ENCODE results near the gene CABLES2. TPM values are rescaled to one million over a fixed set of nuclear protein-coding genes. Genes with fewer than 3 reads are reported as not detected.

CABLES2 gene
- total and polyA plus RNA-seq, 12 donors = 1.5 to 5.6 (median 3.7) TPM

- Histone ChIP-seq H3K4me1 (replicated peaks in 1 of 2) (peaks cover 24 to 25% of the 10 kb centered on the region in 2 donors), H3K4me3 (no peak overlapping the region), H3K9me3 (replicated peaks in 1 of 3) (no peaks in the 10 kb centered on the region), H3K36me3 (replicated peaks in 1 of 2) (no peaks in the 10 kb centered on the region), H3K27ac (no peak overlapping the region), H3K27me3 (no peaks in the 10 kb centered on the region)
- intact Hi-C loops (cut with DNase I) = loop anchor here in 1 of 2 donors (5.0 kb wide), 1 partner anchor 81 kb away; no protein-coding TSS in a partner anchor
- TF ChIP-seq CTCF (IDR thresholded peaks at IDR 0.05) (no peak), POLR2A (IDR thresholded peaks at IDR 0.05) (no peak)
- no peak for DNase-seq
- 71 to 100% (median 90%) methylated on average over 2 to 19 of the region's 19 CpGs for WGBS, 4 donors
These were observed 3.8 kb upstream of the CABLES2 start for GRCh38 chr20:62410746-62411478.

GRCh38 chr20:62409931-62410745 is 3.1 kb upstream of the CABLES2 start:
- H3K4me1 ChIP-seq (replicated peaks in 1 of 2) = peaks cover 26 to 31% of the 10 kb centered on the region in 2 donors
- no peaks in the 10 kb centered on the region for H3K9me3 ChIP-seq (replicated peaks in 1 of 3)
- TF ChIP-seq CTCF (IDR thresholded peaks at IDR 0.05) (peak in 5 of 6 experiments; percentile 21 to 41 (median 39)), POLR2A (IDR thresholded peaks at IDR 0.05) (no peak)
- intact Hi-C loops (cut with DNase I) = loop anchor here in 1 of 2 donors (5.0 kb wide), 1 partner anchor 82 kb away; no protein-coding TSS in a partner anchor
- 13 to 14% (median 14%) methylated on average over 8 to 30 of the region's 30 CpGs; no CpG with 5 or more reads in 1 of the 4 donors for WGBS, 4 donors
- no peaks in the 10 kb centered on the region for H3K36me3 ChIP-seq (replicated peaks in 1 of 2)
- peak; percentile 87 to 94 (median 92) for DNase-seq
- no peaks in the 10 kb centered on the region for H3K27me3 ChIP-seq
- no peak overlapping the region for H3K27ac ChIP-seq
- no peak overlapping the region for H3K4me3 ChIP-seq

GRCh38 chr20:62409086-62409853 is 2.2 kb upstream of the CABLES2 start:
- intact Hi-C loops (cut with DNase I) = no loop called here
- H3K27ac ChIP-seq = no peak overlapping the region

More at GRCh38 chr20:62409086-62409853, 2.2 kb upstream of the CABLES2 start:
- no peaks in the 10 kb centered on the region for H3K36me3 ChIP-seq (replicated peaks in 1 of 2)
- WGBS, 4 donors = 86 to 89% (median 88%) methylated on average over 9 to 12 of the region's 12 CpGs
- H3K4me3 ChIP-seq = no peak overlapping the region
- no peaks in the 10 kb centered on the region for H3K27me3 ChIP-seq
- TF ChIP-seq CTCF (IDR thresholded peaks at IDR 0.05) = no peak
- TF ChIP-seq POLR2A (IDR thresholded peaks at IDR 0.05) = no peak
- no peak for DNase-seq
- peaks cover 26 to 31% of the 10 kb centered on the region in 2 donors for H3K4me1 ChIP-seq (replicated peaks in 1 of 2)
- no peaks in the 10 kb centered on the region for H3K9me3 ChIP-seq (replicated peaks in 1 of 3)
